Measurements from ENCODE around the gene AGPAT2. TPM values are rescaled to one million over a fixed set of nuclear protein-coding genes. Genes with fewer than 3 reads are reported as not detected.

AGPAT2 gene
- polyA plus RNA-seq, 3 donors: 261 to 1,820 (median 416) TPM

GRCh38 chr9:136682710-136683109, 4.5 kb downstream of the AGPAT2 start:
- H3K27ac ChIP-seq (ENCODE audit: low read depth, low read length): no peak overlapping the region
- 70 to 90% (median 90%) methylated on average over 10 of the region's 10 CpGs for WGBS, 3 donors

- 71 to 84% (median 81%) methylated on average over 20 of the region's 20 CpGs for WGBS, 3 donors
- H3K27ac ChIP-seq (ENCODE audit: low read depth, low read length): no peak overlapping the region
Observed at GRCh38 chr9:136681945-136682699, 5.1 kb downstream of the AGPAT2 start.

GRCh38 chr9:136681029-136681428, 6.2 kb downstream of the AGPAT2 start:
- 85 to 92% (median 91%) methylated on average over 17 of the region's 17 CpGs for WGBS, 3 donors
- H3K27ac ChIP-seq (ENCODE audit: low read depth, low read length): no peak overlapping the region

GRCh38 chr9:136679431-136679941, 7.8 kb downstream of the AGPAT2 start:
- no peak overlapping the region for H3K27ac ChIP-seq (ENCODE audit: low read depth, low read length)
- WGBS, 3 donors: 43 to 66% (median 49%) methylated on average over 22 of the region's 22 CpGs

GRCh38 chr9:136678624-136679023, 8.6 kb downstream of the AGPAT2 start:
- 71 to 78% (median 78%) methylated on average over 6 of the region's 6 CpGs for WGBS, 3 donors
- no peak overlapping the region for H3K27ac ChIP-seq (ENCODE audit: low read depth, low read length)

GRCh38 chr9:136678034-136678433, 9.2 kb downstream of the AGPAT2 start:
- WGBS, 3 donors: 81 to 94% (median 82%) methylated on average over 15 of the region's 15 CpGs
- no peak overlapping the region for H3K27ac ChIP-seq (ENCODE audit: low read depth, low read length)

- 85 to 90% (median 86%) methylated on average over 42 to 46 of the region's 46 CpGs for WGBS, 3 donors
- H3K27ac ChIP-seq (ENCODE audit: low read depth, low read length): no peak overlapping the region
Observed at GRCh38 chr9:136676920-136677686, 10.2 kb downstream of the AGPAT2 start.

- WGBS, 3 donors: 92 to 95% (median 93%) methylated on average over 12 to 13 of the region's 13 CpGs
- no peak overlapping the region for H3K27ac ChIP-seq (ENCODE audit: low read depth, low read length)
Observed at GRCh38 chr9:136676297-136676794, 10.9 kb downstream of the AGPAT2 start.

GRCh38 chr9:136675477-136676296, 11.6 kb downstream of the AGPAT2 start:
- WGBS, 3 donors: 63 to 87% (median 79%) methylated on average over 14 to 16 of the region's 16 CpGs
- H3K27ac ChIP-seq (ENCODE audit: low read depth, low read length): no peak overlapping the region

- H3K27ac ChIP-seq (ENCODE audit: low read depth, low read length): no peak overlapping the region
- 44 to 64% (median 60%) methylated on average over 9 to 11 of the region's 11 CpGs for WGBS, 3 donors
Observed at GRCh38 chr9:136674786-136675349, 12.4 kb downstream of the AGPAT2 start.

GRCh38 chr9:136673975-136674785, 13.1 kb downstream of the AGPAT2 start:
- H3K27ac ChIP-seq (ENCODE audit: low read depth, low read length): no peak overlapping the region
- WGBS, 3 donors: 69 to 81% (median 73%) methylated on average over 26 of the region's 26 CpGs

- H3K27ac ChIP-seq (ENCODE audit: low read depth, low read length): no peak overlapping the region
Observed at GRCh38 chr9:136673088-136673974, 13.9 kb downstream of the AGPAT2 start.

GRCh38 chr9:136672431-136673087, 14.7 kb downstream of the AGPAT2 start:
- 52 to 58% (median 58%) methylated on average over 12 to 14 of the region's 14 CpGs for WGBS, 3 donors
- H3K27ac ChIP-seq (ENCODE audit: low read depth, low read length): no peak overlapping the region

More at GRCh38 chr9:136673088-136673974, 13.9 kb downstream of the AGPAT2 start:
- WGBS, 3 donors: 63 to 85% (median 71%) methylated on average over 28 to 35 of the region's 35 CpGs

GRCh38 chr9:136671646-136672430, 15.4 kb downstream of the AGPAT2 start:
- WGBS, 3 donors: 38 to 56% (median 48%) methylated on average over 23 to 27 of the region's 27 CpGs
- no peak overlapping the region for H3K27ac ChIP-seq (ENCODE audit: low read depth, low read length)

- H3K27ac ChIP-seq (ENCODE audit: low read depth, low read length): no peak overlapping the region
- 15 to 41% (median 33%) methylated on average over 8 to 12 of the region's 12 CpGs for whole genome bisulfite sequencing, 3 donors
Observed at GRCh38 chr9:136671254-136671614, 16.0 kb downstream of the AGPAT2 start.
